ENCODE data around the gene VDR. TPM values are rescaled to one million over a fixed set of nuclear protein-coding genes. Genes with fewer than 3 reads are reported as not detected.

The VDR gene
- total RNA-seq, 4 donors from 2014 or later: 62.3 to 191 (median 117) TPM

- H3K4me3 ChIP-seq: no peak overlapping the region
- intact Hi-C loops (cut with DNase I; ENCODE audit: low total_unique reads) (no loop called here), in situ Hi-C loops (cut with MboI; ENCODE audit: low pct_ligation_motif_present in 1 of 4, low pct_unique_long_range_greater_than_20kb in 1 of 4, low sequenced_read_pairs in 3 of 4) (no loop called here)
- peak overlapping the region; percentile 58 to 79 (median 67) for H3K27ac ChIP-seq
- no peaks in the 10 kb centered on the region for H3K36me3 ChIP-seq
- H3K4me1 ChIP-seq: peaks cover 10 to 56% (median 31%) of the 10 kb centered on the region in 4 donors
- TF ChIP-seq CTCF (IDR thresholded peaks at IDR 0.05) (no peak), POLR2A (IDR thresholded peaks at IDR 0.05) (no peak), EP300 (IDR thresholded peaks at IDR 0.05; ENCODE audit: low read depth) (no peak), POLR2AphosphoS5 (IDR thresholded peaks at IDR 0.05) (no peak)
- 32 to 35% methylated on average over 3 to 4 of the region's 4 CpGs for WGBS, 2 donors (ENCODE audit: low coverage in 1 of 2)
- H3K27me3 ChIP-seq: no peaks in the 10 kb centered on the region
- no peak for DNase-seq
- H3K9me3 ChIP-seq: no peaks in the 10 kb centered on the region
Measured at GRCh38 chr12:47907851-47908454, 3.2 kb upstream of the VDR start.

- in situ Hi-C loops (cut with MboI; ENCODE audit: low pct_ligation_motif_present in 1 of 4, low pct_unique_long_range_greater_than_20kb in 1 of 4, low sequenced_read_pairs in 3 of 4): no loop called here
- Histone ChIP-seq H3K4me3 (peak overlapping the region; percentile 44 to 62 (median 56)), H3K9me3 (no peaks in the 10 kb centered on the region), H3K4me1 (peaks cover 18 to 79% (median 58%) of the 10 kb centered on the region in 4 donors), H3K36me3 (no peaks in the 10 kb centered on the region), H3K27me3 (no peaks in the 10 kb centered on the region), H3K27ac (peak overlapping the region; percentile 84 to 89 (median 87))
- intact Hi-C loops (cut with DNase I; ENCODE audit: low total_unique reads): no loop called here
- 0 to 1% methylated on average over 5 to 7 of the region's 7 CpGs for WGBS, 2 donors (ENCODE audit: low coverage in 1 of 2)
- TF ChIP-seq POLR2AphosphoS5 (IDR thresholded peaks at IDR 0.05) (peak in 2 of 3 donors; percentile 77 to 83), POLR2A (IDR thresholded peaks at IDR 0.05) (peak; percentile 68), EP300 (IDR thresholded peaks at IDR 0.05; ENCODE audit: low read depth) (no peak), CTCF (IDR thresholded peaks at IDR 0.05) (peak in 1 of 5 experiments; percentile 9)
- DNase-seq: peak; percentile 73
Measured at GRCh38 chr12:47903927-47904712, 674 bp downstream of the VDR start.

- H3K27ac ChIP-seq: peak overlapping the region; percentile 84 to 89 (median 87)
- no peaks in the 10 kb centered on the region for H3K27me3 ChIP-seq
- intact Hi-C loops (cut with DNase I; ENCODE audit: low total_unique reads): no loop called here
- H3K4me3 ChIP-seq: peak overlapping the region; percentile 16 to 62 (median 56)
- peak in 1 of 3 donors; percentile 4 for TF ChIP-seq POLR2AphosphoS5 (IDR thresholded peaks at IDR 0.05)
- no peak for TF ChIP-seq POLR2A (IDR thresholded peaks at IDR 0.05)
- whole genome bisulfite sequencing, 2 donors (ENCODE audit: low coverage in 1 of 2): 24% methylated on average over 3 of the region's 3 CpGs; no CpG with 5 or more reads in 1 of the 2 donors
- peaks cover 19 to 75% (median 58%) of the 10 kb centered on the region in 4 donors for H3K4me1 ChIP-seq
- H3K36me3 ChIP-seq: no peaks in the 10 kb centered on the region
- peak; percentile 76 for DNase-seq
- in situ Hi-C loops (cut with MboI; ENCODE audit: low pct_ligation_motif_present in 1 of 4, low pct_unique_long_range_greater_than_20kb in 1 of 4, low sequenced_read_pairs in 3 of 4): no loop called here
- no peaks in the 10 kb centered on the region for H3K9me3 ChIP-seq
Measured at GRCh38 chr12:47903151-47903611, 1.6 kb downstream of the VDR start.

- Histone ChIP-seq H3K9me3 (no peaks in the 10 kb centered on the region), H3K27me3 (no peaks in the 10 kb centered on the region), H3K27ac (peak overlapping the region; percentile 84 to 89 (median 87)), H3K4me3 (peak overlapping the region in 3 of 4 donors; percentile 52 to 62 (median 60)), H3K4me1 (peaks cover 19 to 73% (median 56%) of the 10 kb centered on the region in 4 donors), H3K36me3 (no peaks in the 10 kb centered on the region)
- TF ChIP-seq POLR2A (IDR thresholded peaks at IDR 0.05) (no peak), CTCF (IDR thresholded peaks at IDR 0.05) (no peak), POLR2AphosphoS5 (IDR thresholded peaks at IDR 0.05) (no peak), EP300 (IDR thresholded peaks at IDR 0.05; ENCODE audit: low read depth) (no peak)
- DNase-seq: no peak
- in situ Hi-C loops (cut with MboI; ENCODE audit: low pct_ligation_motif_present in 1 of 4, low pct_unique_long_range_greater_than_20kb in 1 of 4, low sequenced_read_pairs in 3 of 4): no loop called here
- intact Hi-C loops (cut with DNase I; ENCODE audit: low total_unique reads): no loop called here
Measured at GRCh38 chr12:47902131-47902639, 2.6 kb downstream of the VDR start.

Measured in transverse colon (tissue), 4 donors.